DOHH2 (cell line): ENCODE results near the gene C9orf85.
"Not testable (repeated sequence)": the region's sequence is repeated elsewhere in the genome, so short reads cannot be mapped to it uniquely, and the experiment has no call there.

Experiments used
- H3F3A ChIP-seq: fragments of 200-600 bp; sonication (generic), shearing (Covaris generic); 2 replicates; pipeline ENCODE4 v1.6.0; 2016; ENCODE audit warnings: antibody characterized with exemption, mild to moderate bottlenecking; ENCODE audit not compliant: control insufficient read depth, insufficient read depth
- H3K27ac ChIP-seq: fragments of 200-600 bp; sonication (generic); 2 replicates; pipeline ENCODE4 v1.5.1; 2014; ENCODE audit warnings: low read depth, mild to moderate bottlenecking, low read length, moderate library complexity
- H3K27me3 ChIP-seq: fragments of 200-600 bp; sonication (generic); 2 replicates; pipeline ENCODE4 v1.6.1; 2014; ENCODE audit warnings: mild to moderate bottlenecking, low read length, mixed read lengths; ENCODE audit not compliant: control insufficient read depth
- H3K36me3 ChIP-seq: fragments of 200-600 bp; sonication (generic); 2 replicates; pipeline ENCODE4 v1.6.1; 2014; ENCODE audit warnings: mild to moderate bottlenecking, low read length, moderate library complexity, mixed read lengths; ENCODE audit not compliant: control insufficient read depth
- H3K4me1 ChIP-seq: fragments of 200-600 bp; sonication (generic); 2 replicates; pipeline ENCODE4 v1.6.1; 2014; ENCODE audit warnings: mild to moderate bottlenecking, low read length, mixed read lengths; ENCODE audit not compliant: control insufficient read depth
- H3K4me2 ChIP-seq: fragments of 200-600 bp; sonication (generic); 2 replicates; pipeline ENCODE4 v1.6.0; 2014; ENCODE audit warnings: mild to moderate bottlenecking, low read length, moderate library complexity
- H3K4me3 ChIP-seq: fragments of 200-600 bp; sonication (generic); 2 replicates; pipeline ENCODE4 v1.5.1; 2014; ENCODE audit warnings: mild to moderate bottlenecking, low read length, mixed read lengths
- H3K79me2 ChIP-seq: fragments of 200-600 bp; sonication (generic); 2 replicates; pipeline ENCODE4 v1.6.1; 2014; ENCODE audit warnings: mild to moderate bottlenecking, low read length, mixed read lengths; ENCODE audit not compliant: control insufficient read depth
- H3K9me2 ChIP-seq: fragments of 200-600 bp; sonication (generic); replicated peaks from 2 replicates; pipeline ENCODE4 v1.6.1; 2014; ENCODE audit warnings: mild to moderate bottlenecking, low read length, mixed read lengths; ENCODE audit not compliant: control insufficient read depth
- H3K9me3 ChIP-seq: fragments of 200-600 bp; sonication (generic); 2 replicates; pipeline ENCODE4 v1.6.1; 2014; ENCODE audit warnings: antibody characterized with exemption, low read length, mixed read lengths; ENCODE audit not compliant: control insufficient read depth, insufficient read depth
- H4K20me1 ChIP-seq: fragments of 200-600 bp; sonication (generic); 2 replicates; pipeline ENCODE4 v1.6.0; 2014; ENCODE audit warnings: low read depth, mild to moderate bottlenecking, antibody characterized with exemption, low read length, moderate library complexity; ENCODE audit not compliant: control insufficient read depth, insufficient read depth
- EZH2phosphoT487 ChIP-seq: fragments of 200-600 bp; sonication (generic); IDR thresholded peaks from 2 replicates; pipeline ENCODE4 v1.6.1; 2017; ENCODE audit warnings: borderline replicate concordance, mild to moderate bottlenecking, antibody characterized with exemption, low read length, moderate library complexity, mixed read lengths
- TF ChIP-seq, protein P1 (sequence below): fragments of 200-600 bp; sonication (generic); IDR thresholded peaks from one replicate; pipeline ENCODE4 v1.5.1; 2014; ENCODE audit warnings: antibody characterized with exemption, mild to moderate bottlenecking, low read depth, low read length; ENCODE audit not compliant: poor library complexity, severe bottlenecking

Gene C9orf85

DNA sequence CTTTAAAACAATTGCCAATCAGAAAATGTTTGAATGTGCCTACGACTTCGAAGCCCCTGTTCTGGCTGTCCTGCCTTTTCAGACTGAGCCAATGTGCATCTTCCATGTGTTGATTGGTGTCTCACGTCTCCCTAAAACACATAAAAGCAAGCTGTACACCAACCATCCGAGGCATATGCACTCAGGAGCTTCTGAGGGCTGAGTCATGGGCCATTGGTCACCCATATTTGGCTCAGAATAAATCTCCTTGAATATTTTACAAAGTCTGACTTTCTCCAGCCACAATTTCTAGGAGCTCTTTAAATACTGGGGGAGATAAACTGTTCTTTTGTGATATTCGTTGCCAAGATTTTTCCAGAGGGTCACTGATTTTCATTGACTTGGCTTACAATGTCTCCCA lies 95.1 kb downstream of the C9orf85 start:
- Histone ChIP-seq H4K20me1 (no peaks in the 10 kb centered on the region), H3K4me1 (peaks cover 3% of the 10 kb centered on the region; the same call in 1 of the 2 replicates), H3K27me3 (no peaks in the 10 kb centered on the region), H3K4me2 (no peak overlapping the region), H3K36me3 (no peaks in the 10 kb centered on the region), H3K9me2 (no peaks in the 10 kb centered on the region), H3F3A (no peaks in the 10 kb centered on the region), H3K27ac (no peak overlapping the region), H3K4me3 (no peak overlapping the region), H3K9me3 (no peaks in the 10 kb centered on the region), H3K79me2 (no peaks in the 10 kb centered on the region)
- TF ChIP-seq EZH2phosphoT487 = no peak
- TF ChIP-seq, protein P1, sequence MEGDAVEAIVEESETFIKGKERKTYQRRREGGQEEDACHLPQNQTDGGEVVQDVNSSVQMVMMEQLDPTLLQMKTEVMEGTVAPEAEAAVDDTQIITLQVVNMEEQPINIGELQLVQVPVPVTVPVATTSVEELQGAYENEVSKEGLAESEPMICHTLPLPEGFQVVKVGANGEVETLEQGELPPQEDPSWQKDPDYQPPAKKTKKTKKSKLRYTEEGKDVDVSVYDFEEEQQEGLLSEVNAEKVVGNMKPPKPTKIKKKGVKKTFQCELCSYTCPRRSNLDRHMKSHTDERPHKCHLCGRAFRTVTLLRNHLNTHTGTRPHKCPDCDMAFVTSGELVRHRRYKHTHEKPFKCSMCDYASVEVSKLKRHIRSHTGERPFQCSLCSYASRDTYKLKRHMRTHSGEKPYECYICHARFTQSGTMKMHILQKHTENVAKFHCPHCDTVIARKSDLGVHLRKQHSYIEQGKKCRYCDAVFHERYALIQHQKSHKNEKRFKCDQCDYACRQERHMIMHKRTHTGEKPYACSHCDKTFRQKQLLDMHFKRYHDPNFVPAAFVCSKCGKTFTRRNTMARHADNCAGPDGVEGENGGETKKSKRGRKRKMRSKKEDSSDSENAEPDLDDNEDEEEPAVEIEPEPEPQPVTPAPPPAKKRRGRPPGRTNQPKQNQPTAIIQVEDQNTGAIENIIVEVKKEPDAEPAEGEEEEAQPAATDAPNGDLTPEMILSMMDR = no peak

DNA sequence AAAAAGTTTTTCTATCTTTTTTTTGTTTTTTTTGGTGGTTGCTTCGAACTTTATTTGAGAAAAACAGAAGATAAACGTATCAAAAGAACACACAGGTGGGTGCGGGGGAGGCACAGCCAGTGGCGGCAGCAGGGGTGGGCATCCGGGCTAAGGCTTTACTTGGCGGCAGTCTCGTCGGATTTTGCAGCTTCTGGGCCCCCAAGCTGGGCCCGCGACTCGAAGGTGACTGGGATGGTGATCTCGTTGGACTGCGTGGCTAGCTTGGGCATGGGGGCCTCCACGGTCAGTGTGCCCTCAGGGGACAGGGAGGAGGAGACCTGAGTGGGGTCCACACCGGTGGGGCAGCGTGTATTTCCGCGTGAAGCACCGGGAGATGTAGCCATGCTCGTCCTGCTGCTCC lies 96.3 kb downstream of the C9orf85 start:
- not testable (repeated sequence) for H3K9me3 ChIP-seq, H3K4me1 ChIP-seq, H3F3A ChIP-seq, H3K79me2 ChIP-seq, H3K27me3 ChIP-seq, H3K36me3 ChIP-seq, H3K4me3 ChIP-seq, H3K4me2 ChIP-seq, H3K27ac ChIP-seq, H4K20me1 ChIP-seq, H3K9me2 ChIP-seq

GRCh38 chr9:72012646-72013045 lies 101.2 kb downstream of the C9orf85 start:
- no peaks in the 10 kb centered on the region for H3K79me2 ChIP-seq
- no peaks in the 10 kb centered on the region for H3F3A ChIP-seq
- H4K20me1 ChIP-seq = no peaks in the 10 kb centered on the region
- H3K4me2 ChIP-seq = no peak overlapping the region
- H3K9me3 ChIP-seq = no peaks in the 10 kb centered on the region
- H3K9me2 ChIP-seq = no peaks in the 10 kb centered on the region
- no peak overlapping the region for H3K4me3 ChIP-seq
- TF ChIP-seq, protein P1 = no peak
- TF ChIP-seq EZH2phosphoT487 = no peak
- H3K27ac ChIP-seq = no peak overlapping the region
- no peaks in the 10 kb centered on the region for H3K36me3 ChIP-seq
- no peaks in the 10 kb centered on the region for H3K27me3 ChIP-seq
- H3K4me1 ChIP-seq = no peaks in the 10 kb centered on the region

- H3K27ac ChIP-seq = no peak overlapping the region
- H3K4me2 ChIP-seq = no peak overlapping the region
These were observed 101.9 kb downstream of the C9orf85 start for GRCh38 chr9:72013292-72013760.

More at GRCh38 chr9:72013292-72013760, 101.9 kb downstream of the C9orf85 start:
- H3F3A ChIP-seq = no peaks in the 10 kb centered on the region
- no peaks in the 10 kb centered on the region for H3K27me3 ChIP-seq
- no peaks in the 10 kb centered on the region for H3K79me2 ChIP-seq
- no peaks in the 10 kb centered on the region for H3K9me3 ChIP-seq
- no peaks in the 10 kb centered on the region for H3K4me1 ChIP-seq
- no peaks in the 10 kb centered on the region for H3K9me2 ChIP-seq
- H3K36me3 ChIP-seq = no peaks in the 10 kb centered on the region
- TF ChIP-seq, protein P1 = no peak
- TF ChIP-seq EZH2phosphoT487 = no peak
- no peaks in the 10 kb centered on the region for H4K20me1 ChIP-seq
- H3K4me3 ChIP-seq = no peak overlapping the region
